ENCODE measurements around the gene SPACA4. TPM values are rescaled to one million over a fixed set of nuclear protein-coding genes. Genes with fewer than 3 reads are reported as not detected.

The SPACA4 gene
- total and polyA plus RNA-seq, 2 of the 4 experiments (the other 2 are of a cell fraction), result not detected

DNA sequence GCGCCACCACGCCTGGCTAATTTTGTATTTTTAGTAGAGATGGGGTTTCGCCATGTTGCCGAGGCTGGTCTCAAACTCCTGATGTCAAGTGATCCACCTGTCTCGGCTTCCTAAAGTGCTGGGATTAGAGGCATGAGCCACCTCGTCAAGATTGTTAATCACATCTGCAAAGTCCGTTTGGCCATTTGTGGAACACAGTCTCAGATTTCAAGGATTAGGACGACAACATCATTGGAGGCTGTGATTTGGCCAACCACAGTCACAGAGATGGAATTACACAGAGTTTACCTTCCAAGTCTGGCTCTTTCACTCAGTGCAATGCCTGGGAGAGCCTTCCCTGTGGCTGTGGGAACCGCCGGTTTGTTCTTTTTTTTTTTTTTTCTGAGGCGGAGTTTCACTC is 36.7 kb upstream of the SPACA4 start (continued):
- TF ChIP-seq, protein P1, sequence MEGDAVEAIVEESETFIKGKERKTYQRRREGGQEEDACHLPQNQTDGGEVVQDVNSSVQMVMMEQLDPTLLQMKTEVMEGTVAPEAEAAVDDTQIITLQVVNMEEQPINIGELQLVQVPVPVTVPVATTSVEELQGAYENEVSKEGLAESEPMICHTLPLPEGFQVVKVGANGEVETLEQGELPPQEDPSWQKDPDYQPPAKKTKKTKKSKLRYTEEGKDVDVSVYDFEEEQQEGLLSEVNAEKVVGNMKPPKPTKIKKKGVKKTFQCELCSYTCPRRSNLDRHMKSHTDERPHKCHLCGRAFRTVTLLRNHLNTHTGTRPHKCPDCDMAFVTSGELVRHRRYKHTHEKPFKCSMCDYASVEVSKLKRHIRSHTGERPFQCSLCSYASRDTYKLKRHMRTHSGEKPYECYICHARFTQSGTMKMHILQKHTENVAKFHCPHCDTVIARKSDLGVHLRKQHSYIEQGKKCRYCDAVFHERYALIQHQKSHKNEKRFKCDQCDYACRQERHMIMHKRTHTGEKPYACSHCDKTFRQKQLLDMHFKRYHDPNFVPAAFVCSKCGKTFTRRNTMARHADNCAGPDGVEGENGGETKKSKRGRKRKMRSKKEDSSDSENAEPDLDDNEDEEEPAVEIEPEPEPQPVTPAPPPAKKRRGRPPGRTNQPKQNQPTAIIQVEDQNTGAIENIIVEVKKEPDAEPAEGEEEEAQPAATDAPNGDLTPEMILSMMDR (conservative IDR thresholded peaks at IDR 0.05; ENCODE audit: low read depth, low read length), result no peak
- no peak for TF ChIP-seq CHD1 (IDR thresholded peaks at IDR 0.05; ENCODE audit: low read depth, low read length)

DNA sequence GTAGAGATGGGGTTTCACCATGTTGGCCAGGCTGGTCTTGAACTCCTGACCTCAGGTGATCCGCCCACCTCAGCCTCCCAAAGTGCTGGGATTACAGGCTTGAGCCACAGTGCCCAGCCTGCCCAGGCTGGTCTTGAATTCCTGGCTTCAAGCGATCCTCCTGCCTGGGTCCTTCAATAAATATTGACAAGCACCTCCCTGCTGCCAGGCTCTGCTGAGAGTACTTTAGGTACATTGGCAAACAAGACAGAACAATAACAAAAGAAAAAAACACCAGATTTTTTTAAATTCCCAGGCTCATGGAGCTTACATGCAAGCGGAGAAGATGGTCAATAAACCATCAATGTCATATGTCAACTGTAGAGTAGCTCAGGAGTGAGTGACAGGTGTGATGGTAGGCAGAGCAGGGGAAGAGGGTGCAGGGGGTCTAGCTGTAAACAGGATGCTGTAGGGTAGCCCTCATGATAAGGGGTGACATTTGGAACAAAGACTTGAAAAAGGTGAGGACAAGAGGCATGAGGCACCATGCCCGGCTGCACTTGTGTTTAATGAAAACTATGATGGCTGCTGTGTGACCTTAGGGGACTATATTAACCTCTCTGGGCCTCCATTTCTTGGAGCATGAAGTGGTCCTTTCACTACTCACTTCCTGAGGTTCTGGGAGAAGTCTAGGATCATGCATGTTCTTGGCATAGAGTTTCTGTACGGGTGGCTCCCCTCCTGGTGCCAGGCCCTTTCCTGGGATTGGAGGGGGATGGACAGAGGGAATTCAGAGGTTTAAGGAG is 35.0 kb upstream of the SPACA4 start:
- Histone ChIP-seq H2BK120ac (ENCODE audit: low read depth, low read length) (no peak overlapping the region), H3K4me3 (ENCODE audit: insufficient read depth, low read depth, low read length) (no peak overlapping the region), H4K20me1 (ENCODE audit: insufficient read depth, low read length) (no peaks in the 10 kb centered on the region), H3K27ac (ENCODE audit: insufficient read depth, low read length) (no peak overlapping the region), H4K5ac (ENCODE audit: low read depth, low read length) (no peak overlapping the region), H2BK5ac (ENCODE audit: low read depth, low read length, poor library complexity, severe bottlenecking) (no peak overlapping the region), H3K56ac (ENCODE audit: extremely low read depth, insufficient read depth, low read length) (no peak overlapping the region), H4K91ac (ENCODE audit: insufficient read depth, low read depth, low read length) (no peak overlapping the region), H2AFZ (replicated peaks; ENCODE audit: low read length, poor library complexity) (no peak overlapping the region), H3K9me3 (ENCODE audit: control insufficient read depth, insufficient read depth, low read length) (no peaks in the 10 kb centered on the region), H2BK15ac (ENCODE audit: low read depth, low read length) (no peak overlapping the region), H3K36me3 (ENCODE audit: control insufficient read depth, insufficient read depth, low read length) (no peaks in the 10 kb centered on the region), H3K27me3 (ENCODE audit: control insufficient read depth, insufficient read depth, low read length) (no peaks in the 10 kb centered on the region), H3K4me2 (ENCODE audit: low read depth, low read length) (no peak overlapping the region), H2AK5ac (ENCODE audit: low read depth, low read length) (no peak overlapping the region), H3K4me1 (ENCODE audit: control insufficient read depth, insufficient read depth, low read length) (peaks cover 3% of the 10 kb centered on the region; the same call in 1 of the 2 replicates), H3K9ac (ENCODE audit: low read depth, low read length) (no peak overlapping the region), H3K79me1 (ENCODE audit: low read depth in 1 of 2, low read length in 2 of 2) (no peaks in the 10 kb centered on the region), H3K4ac (ENCODE audit: low read depth, low read length) (no peak overlapping the region), H3K23ac (ENCODE audit: low read depth, low read length) (no peak overlapping the region), H2AK9ac (replicated peaks; ENCODE audit: low read depth, low read length, poor library complexity) (no peak overlapping the region), H3K14ac (replicated peaks; ENCODE audit: low read depth, low read length) (no peak overlapping the region), H2BK20ac (ENCODE audit: low read depth, low read length) (no peak overlapping the region), H3K9me1 (ENCODE audit: insufficient read depth, low read length) (no peaks in the 10 kb centered on the region), H4K8ac (ENCODE audit: low read depth in 2 of 2, low read length in 2 of 2) (no peak overlapping the region), H3K18ac (ENCODE audit: low read depth, low read length) (no peak overlapping the region)
- ATAC-seq (ENCODE audit: low read depth) (no peak), DNase-seq (no peak)
- intact Hi-C loops (cut with micrococcal nuclease), result no loop called here
- TF ChIP-seq MXI1 (IDR thresholded peaks at IDR 0.05; ENCODE audit: borderline replicate concordance, low read depth, low read length) (no peak), NFE2L2 (IDR thresholded peaks at IDR 0.05; ENCODE audit: low read depth, low read length) (no peak), CHD1 (IDR thresholded peaks at IDR 0.05; ENCODE audit: low read depth, low read length) (no peak), POLR2A (IDR thresholded peaks at IDR 0.05; ENCODE audit: low read depth, low read length) (no peak), CEBPB (IDR thresholded peaks at IDR 0.05; ENCODE audit: low read depth, low read length) (no peak), SMC3 (IDR thresholded peaks at IDR 0.05; ENCODE audit: low read depth, low read length) (no peak)
- in situ Hi-C loops (cut with MboI; ENCODE audit: low sequenced_read_pairs), result no loop called here
- dilution Hi-C loops (cut with HindIII; ENCODE audit: low sequenced_read_pairs, unreplicated experiment), result no loop called here
- POLR2A ChIA-PET (ENCODE audit: unreplicated experiment), result no interaction called here
- no TSS peak for BruUV-seq (replicated peaks)
- no CpG with 5 or more reads among the region's 5 CpGs for WGBS, 2 experiments (ENCODE audit: extremely low coverage in 2 of 2, insufficient read length in 1 of 2)
- CTCF ChIA-PET, result interaction anchor here (0.7 kb wide), 1 partner anchor 148 kb away, joined by 3 read pairs; no protein-coding TSS in a partner anchor
